ENCODE data around the gene ZSCAN22.
"Not testable (repeated sequence)": the region's sequence is repeated elsewhere in the genome, so short reads cannot be mapped to it uniquely, and the experiment has no call there.

The ZSCAN22 gene

GRCh38 chr19:58318297-58318696, 8.5 kb upstream of the ZSCAN22 start:
- no peak for DNase-seq (ENCODE audit: low spot score)

GRCh38 chr19:58319241-58319640, 7.6 kb upstream of the ZSCAN22 start:
- no peak for DNase-seq (ENCODE audit: low spot score)

GRCh38 chr19:58325311-58326022, 1.3 kb upstream of the ZSCAN22 start:
- no peak for DNase-seq (ENCODE audit: low spot score)

- no peak for DNase-seq (ENCODE audit: low spot score)
These were observed 287 bp upstream of the ZSCAN22 start for GRCh38 chr19:58326501-58326913.

GRCh38 chr19:58328999-58329398, 2.2 kb downstream of the ZSCAN22 start:
- no peak for DNase-seq (ENCODE audit: low spot score)

GRCh38 chr19:58330458-58330857, 3.7 kb downstream of the ZSCAN22 start:
- peak; percentile 89 for DNase-seq (ENCODE audit: low spot score)

GRCh38 chr19:58332697-58333096, 5.9 kb downstream of the ZSCAN22 start:
- DNase-seq (ENCODE audit: low spot score), result no peak

- DNase-seq (ENCODE audit: low spot score), result no peak
These were observed 8.0 kb downstream of the ZSCAN22 start for GRCh38 chr19:58334691-58335249.

GRCh38 chr19:58335630-58336029, 8.8 kb downstream of the ZSCAN22 start:
- DNase-seq (ENCODE audit: low spot score), result no peak

GRCh38 chr19:58336216-58336615, 9.4 kb downstream of the ZSCAN22 start:
- no peak for DNase-seq (ENCODE audit: low spot score)

GRCh38 chr19:58336820-58337219, 10.0 kb downstream of the ZSCAN22 start:
- DNase-seq (ENCODE audit: low spot score), result no peak

- DNase-seq (ENCODE audit: low spot score), result no peak
These were observed 11.5 kb downstream of the ZSCAN22 start for GRCh38 chr19:58338336-58338735.

- no peak for DNase-seq (ENCODE audit: low spot score)
These were observed 12.2 kb downstream of the ZSCAN22 start for GRCh38 chr19:58338825-58339558.

GRCh38 chr19:58345558-58345957, 18.8 kb downstream of the ZSCAN22 start:
- no peak for DNase-seq (ENCODE audit: low spot score)

- DNase-seq (ENCODE audit: low spot score), result peak; percentile 79
These were observed 20.5 kb downstream of the ZSCAN22 start for GRCh38 chr19:58346961-58347929.

- DNase-seq (ENCODE audit: low spot score), result not testable (repeated sequence)
These were observed 21.3 kb downstream of the ZSCAN22 start for GRCh38 chr19:58348080-58348479.

GRCh38 chr19:58349590-58349989, 22.8 kb downstream of the ZSCAN22 start:
- DNase-seq (ENCODE audit: low spot score), result no peak

- no peak for DNase-seq (ENCODE audit: low spot score)
These were observed 23.4 kb downstream of the ZSCAN22 start for GRCh38 chr19:58350001-58350861.

- DNase-seq (ENCODE audit: low spot score), result no peak
These were observed 24.2 kb downstream of the ZSCAN22 start for GRCh38 chr19:58350871-58351557.

GRCh38 chr19:58351558-58351878, 24.7 kb downstream of the ZSCAN22 start:
- DNase-seq (ENCODE audit: low spot score), result no peak

All from putamen (tissue), 1 donor.